H9 (cell line): Measurements from ENCODE around the gene MLLT3. TPM values are rescaled to one million over a fixed set of nuclear protein-coding genes. Genes with fewer than 3 reads are reported as not detected.

Experiments used
- DNase-seq: peaks from one replicate; pipeline ENCODE4 v3.0.0-alpha.2; 2017
- H2AFZ ChIP-seq: one replicate; pipeline ENCODE4 v1.6.1; 2013; ENCODE audit warnings: mild to moderate bottlenecking, low read length, control low read depth, moderate library complexity
- H2AK5ac ChIP-seq: 2 replicates; pipeline ENCODE4 v1.6.1; 2013; ENCODE audit warnings: low read length, control low read depth, mixed read lengths; ENCODE audit not compliant: insufficient read length
- H2BK120ac ChIP-seq: one replicate; pipeline ENCODE4 v1.6.1; 2013; ENCODE audit warnings: low read depth, mild to moderate bottlenecking, low read length, control low read depth, inconsistent platforms; ENCODE audit not compliant: poor library complexity, severe bottlenecking
- H2BK12ac ChIP-seq: 2 replicates; pipeline ENCODE4 v1.6.1; 2013; ENCODE audit warnings: low read length, control low read depth, mixed read lengths, low read depth; ENCODE audit not compliant: insufficient read length
- H2BK15ac ChIP-seq: 2 replicates; pipeline ENCODE4 v1.6.1; 2013; ENCODE audit warnings: low read depth, low read length, control low read depth
- H2BK20ac ChIP-seq: one replicate; pipeline ENCODE4 v1.6.1; 2013; ENCODE audit warnings: low read depth, mild to moderate bottlenecking, low read length, control low read depth, inconsistent platforms; ENCODE audit not compliant: poor library complexity, severe bottlenecking
- H2BK5ac ChIP-seq: 2 replicates; pipeline ENCODE4 v1.6.1; 2013; ENCODE audit warnings: low read length, control low read depth, mixed read lengths; ENCODE audit not compliant: insufficient read length
- H3K14ac ChIP-seq: 2 replicates; pipeline ENCODE4 v1.6.1; 2013; ENCODE audit warnings: low read length, control low read depth; ENCODE audit not compliant: insufficient read depth
- H3K18ac ChIP-seq: 2 replicates; pipeline ENCODE4 v1.6.1; 2013; ENCODE audit warnings: low read depth, mild to moderate bottlenecking, mixed read lengths, low read length, control low read depth; ENCODE audit not compliant: insufficient read length
- H3K23ac ChIP-seq: 2 replicates; pipeline ENCODE4 v1.6.1; 2013; ENCODE audit warnings: low read length, control low read depth, mixed read lengths, low read depth; ENCODE audit not compliant: insufficient read length
- H3K23me2 ChIP-seq: 2 replicates; pipeline ENCODE4 v1.6.1; 2013; ENCODE audit warnings: low read depth, mild to moderate bottlenecking, mixed read lengths, low read length, control low read depth; ENCODE audit not compliant: insufficient read length, poor library complexity, severe bottlenecking
- H3K27ac ChIP-seq: 2 replicates; pipeline ENCODE4 v1.5.1; 2013; ENCODE audit warnings: low read length, control low read depth, mixed read lengths, low read depth; ENCODE audit not compliant: insufficient read length
- H3K27me3 ChIP-seq: 2 replicates; pipeline ENCODE4 v1.6.1; 2013; ENCODE audit warnings: low read length, control low read depth, inconsistent platforms; ENCODE audit not compliant: insufficient read depth
- H3K4ac ChIP-seq: 2 replicates; pipeline ENCODE4 v1.6.1; 2013; ENCODE audit warnings: low read depth, mild to moderate bottlenecking, control low read depth, inconsistent platforms, low read length, moderate library complexity
- H3K4me1 ChIP-seq: 2 replicates; pipeline ENCODE4 v1.6.1; 2013; ENCODE audit warnings: low read length, control low read depth, inconsistent platforms; ENCODE audit not compliant: insufficient read depth
- H3K4me2 ChIP-seq: 2 replicates; pipeline ENCODE4 v1.6.1; 2013; ENCODE audit warnings: low read length, control low read depth, mixed read lengths; ENCODE audit not compliant: insufficient read length, insufficient read depth
- H3K56ac ChIP-seq: 2 replicates; pipeline ENCODE4 v1.6.1; 2013; ENCODE audit warnings: low read depth, mild to moderate bottlenecking, mixed read lengths, low read length, control low read depth; ENCODE audit not compliant: insufficient read length
- H3K79me1 ChIP-seq: 2 replicates; pipeline ENCODE4 v1.6.1; 2013; ENCODE audit warnings: low read depth, mild to moderate bottlenecking, moderate library complexity, low read length, control low read depth, inconsistent platforms; ENCODE audit not compliant: insufficient read depth, poor library complexity, severe bottlenecking
- H3K79me2 ChIP-seq: 2 replicates; pipeline ENCODE4 v1.6.1; 2013; ENCODE audit warnings: low read length, control low read depth, inconsistent platforms; ENCODE audit not compliant: insufficient read depth
- H3K9ac ChIP-seq: 2 replicates; pipeline ENCODE4 v1.6.1; 2013; ENCODE audit warnings: low read length, control low read depth, mixed read lengths; ENCODE audit not compliant: insufficient read length; ENCODE audit errors: extremely low read depth
- H3K9me3 ChIP-seq: one replicate; pipeline ENCODE4 v1.6.1; 2013; ENCODE audit warnings: low read depth, low read length, inconsistent platforms; ENCODE audit not compliant: control insufficient read depth
- H3T11ph ChIP-seq: one replicate; pipeline ENCODE4 v1.6.1; 2013; ENCODE audit warnings: mild to moderate bottlenecking, low read length, control low read depth, inconsistent platforms
- H4K20me1 ChIP-seq: one replicate; pipeline ENCODE4 v1.6.1; 2013; ENCODE audit not compliant: control insufficient read depth, insufficient read length, insufficient read depth
- H4K5ac ChIP-seq: 2 replicates; pipeline ENCODE4 v1.6.1; 2013; ENCODE audit warnings: low read depth, mild to moderate bottlenecking, mixed read lengths, low read length, control low read depth; ENCODE audit not compliant: insufficient read length
- H4K8ac ChIP-seq: replicated peaks from 2 replicates; pipeline ENCODE4 v1.6.1; 2013; ENCODE audit warnings: low read length, control low read depth, mixed read lengths, low read depth; ENCODE audit not compliant: insufficient read length
- H4K91ac ChIP-seq: 2 replicates; pipeline ENCODE4 v1.6.1; 2013; ENCODE audit warnings: low read depth, mild to moderate bottlenecking, moderate library complexity, mixed read lengths, low read length, control low read depth; ENCODE audit not compliant: insufficient read length
- H3K27ac Mint-ChIP-seq, 3 experiments: 2 replicates in 2 of 3; 3 replicates in 1 of 3; pipeline ENCODE4 v1.8.0; 2020 to 2021; ENCODE audit warnings: mixed read lengths in 3 of 3, mild to moderate bottlenecking in 1 of 3, moderate library complexity in 1 of 3
- H3K27me3 Mint-ChIP-seq: 2 replicates; pipeline ENCODE4 v1.8.0; 2021; ENCODE audit warnings: low read depth, mild to moderate bottlenecking, moderate library complexity, mixed read lengths
- H3K36me3 Mint-ChIP-seq, 3 experiments: 2 replicates in 2 of 3; 3 replicates in 1 of 3; pipeline ENCODE4 v1.8.0; 2020 to 2021; ENCODE audit warnings: low read depth in 3 of 3, mixed read lengths in 3 of 3; ENCODE audit not compliant: insufficient read depth in 1 of 3
- H3K4me1 Mint-ChIP-seq, 2 experiments: 2 replicates each; pipeline ENCODE4 v1.8.0; 2020; ENCODE audit warnings: mixed read lengths in 2 of 2
- H3K4me3 Mint-ChIP-seq, 2 experiments: 2 replicates in 1 of 2; 3 replicates in 1 of 2; pipeline ENCODE4 v1.8.0; 2020 to 2021; ENCODE audit warnings: mild to moderate bottlenecking in 2 of 2, mixed read lengths in 2 of 2, moderate library complexity in 1 of 2
- H3K9me3 Mint-ChIP-seq, 2 experiments: 2 replicates in 1 of 2; 3 replicates in 1 of 2; pipeline ENCODE4 v1.8.0; 2020; ENCODE audit warnings: mild to moderate bottlenecking in 2 of 2, mixed read lengths in 2 of 2, moderate library complexity in 1 of 2
- CTCF ChIP-seq: fragments of 200-600 bp; sonication (generic); conservative IDR thresholded peaks from 3 replicates; pipeline ENCODE4 v1.8.0; 2021; ENCODE audit warnings: antibody characterized with exemption, mild to moderate bottlenecking
- WGBS: extraction: QIAGEN DNeasy Blood & Tissue Kit; methylation state at CpG from one replicate; pipeline ENCODE4 v1.1.7; 2013; ENCODE audit warnings: missing lambda C conversion rate, low lambda C conversion rate, mixed read lengths; ENCODE audit not compliant: insufficient read length; ENCODE audit errors: extremely low coverage; 5-methylcytosine and 5-hydroxymethylcytosine counted together
- total RNA-seq: library from RNA; stranded (reverse); gene quantifications from 2 replicates; pipeline ENCODE4 v1.2.1, GENCODE V29; 2021

MLLT3 gene
- total RNA-seq, 1 experiment from 2014 or later, result 3.9 TPM

GRCh38 chr9:20479419-20480155, 142.7 kb downstream of the MLLT3 start:
- Histone ChIP-seq H3K23ac (no peak overlapping the region), H3K9ac (no peak overlapping the region), H4K20me1 (no peaks in the 10 kb centered on the region), H4K8ac (no peak overlapping the region), H3K27ac (no peak overlapping the region), H3K27me3 (no peaks in the 10 kb centered on the region; the same call in 1 of the 2 replicates), H3K56ac (no peak overlapping the region), H4K5ac (no peak overlapping the region), H3K23me2 (no peaks in the 10 kb centered on the region), H2BK120ac (no peak overlapping the region), H2AK5ac (no peak overlapping the region), H2BK15ac (no peak overlapping the region), H3K14ac (no peak overlapping the region), H4K91ac (no peak overlapping the region), H3K4me1 (no peaks in the 10 kb centered on the region; the same call in 1 of the 2 replicates), H2BK20ac (no peak overlapping the region), H3T11ph (no peak overlapping the region), H3K18ac (no peak overlapping the region), H3K79me1 (no peaks in the 10 kb centered on the region), H3K79me2 (no peaks in the 10 kb centered on the region), H3K9me3 (no peaks in the 10 kb centered on the region), H3K4me2 (no peak overlapping the region), H2BK5ac (no peak overlapping the region), H2AFZ (no peak overlapping the region), H3K4ac (no peak overlapping the region), H2BK12ac (no peak overlapping the region)
- H3K27ac Mint-ChIP-seq, result no peak overlapping the region
- WGBS, result no CpG with 5 or more reads among the region's 2 CpGs
- no peak overlapping the region for H3K4me3 Mint-ChIP-seq
- TF ChIP-seq CTCF, result no peak
- no peaks in the 10 kb centered on the region for H3K9me3 Mint-ChIP-seq
- DNase-seq, result no peak
- no peaks in the 10 kb centered on the region; a peak in 1 of 7 replicates for H3K36me3 Mint-ChIP-seq
- no peaks in the 10 kb centered on the region for H3K27me3 Mint-ChIP-seq
- peaks cover 35 to 36% of the 10 kb centered on the region in 2 experiments for H3K4me1 Mint-ChIP-seq
